Trophoblast cell (in vitro differentiated cells and primary cell): ENCODE measurements around the gene MARS1.
"Not testable (repeated sequence)": the region's sequence is repeated elsewhere in the genome, so short reads cannot be mapped to it uniquely, and the experiment has no call there.

Experiments used
- DNase-seq, 2 donors: peaks; one replicate each; pipeline ENCODE4 v3.0.0-alpha.2; 2016
- H2AFZ ChIP-seq: 2 replicates; pipeline ENCODE4 v1.6.1; 2013; ENCODE audit warnings: low read length, moderate library complexity, mild to moderate bottlenecking; ENCODE audit not compliant: insufficient read depth, poor library complexity
- H2AK5ac ChIP-seq: 2 replicates; pipeline ENCODE4 v1.6.1; 2013; ENCODE audit warnings: mild to moderate bottlenecking, low read length
- H2BK120ac ChIP-seq: 2 replicates; pipeline ENCODE4 v1.6.1; 2013; ENCODE audit warnings: low read length, mild to moderate bottlenecking, moderate library complexity; ENCODE audit not compliant: insufficient read depth, poor library complexity
- H2BK12ac ChIP-seq: 2 replicates; pipeline ENCODE4 v1.6.1; 2013; ENCODE audit warnings: mild to moderate bottlenecking, low read length, moderate library complexity
- H2BK5ac ChIP-seq: 2 replicates; pipeline ENCODE4 v1.6.1; 2013; ENCODE audit warnings: low read length, low read depth, moderate library complexity, mild to moderate bottlenecking; ENCODE audit not compliant: poor library complexity
- H3K14ac ChIP-seq: 2 replicates; pipeline ENCODE4 v1.6.1; 2013; ENCODE audit warnings: mild to moderate bottlenecking, low read length
- H3K18ac ChIP-seq: 2 replicates; pipeline ENCODE4 v1.6.1; 2013; ENCODE audit warnings: mild to moderate bottlenecking, low read length
- H3K23ac ChIP-seq: 2 replicates; pipeline ENCODE4 v1.6.1; 2013; ENCODE audit warnings: low read length
- H3K27ac ChIP-seq: 2 replicates; pipeline ENCODE4 v1.5.1; 2013; ENCODE audit warnings: low read depth, mild to moderate bottlenecking, inconsistent platforms, low read length, moderate library complexity
- H3K27me3 ChIP-seq: 2 replicates; pipeline ENCODE4 v1.6.1; 2013; ENCODE audit warnings: inconsistent platforms, mild to moderate bottlenecking, low read length, moderate library complexity; ENCODE audit not compliant: insufficient read depth
- H3K36me3 ChIP-seq, 2 experiments: 1 replicate in 1 of 2; 2 replicates in 1 of 2; pipeline ENCODE4 v1.6.1; 2013; ENCODE audit warnings: low read length in 2 of 2, mild to moderate bottlenecking in 2 of 2, moderate library complexity in 1 of 2; ENCODE audit not compliant: insufficient read depth in 2 of 2, control insufficient read depth in 1 of 2
- H3K4ac ChIP-seq: 2 replicates; pipeline ENCODE4 v1.6.1; 2013; ENCODE audit warnings: low read depth, mild to moderate bottlenecking, low read length, moderate library complexity
- H3K4me1 ChIP-seq, 2 experiments: 1 replicate in 1 of 2; 2 replicates in 1 of 2; pipeline ENCODE4 v1.6.1; 2013; ENCODE audit warnings: low read length in 2 of 2, mild to moderate bottlenecking in 2 of 2, moderate library complexity in 1 of 2; ENCODE audit not compliant: insufficient read depth in 2 of 2, control insufficient read depth in 1 of 2
- H3K4me2 ChIP-seq: 2 replicates; pipeline ENCODE4 v1.6.1; 2013; ENCODE audit warnings: inconsistent platforms, mild to moderate bottlenecking, low read length, moderate library complexity
- H3K4me3 ChIP-seq: 2 replicates; pipeline ENCODE4 v1.5.1; 2013; ENCODE audit warnings: mild to moderate bottlenecking, low read depth, low read length, inconsistent platforms
- H3K79me1 ChIP-seq: one replicate; pipeline ENCODE4 v1.6.1; 2013; ENCODE audit warnings: low read length
- H3K79me2 ChIP-seq: 2 replicates; pipeline ENCODE4 v1.6.1; 2013; ENCODE audit warnings: low read length, mild to moderate bottlenecking; ENCODE audit not compliant: control insufficient read depth, insufficient read depth, poor library complexity
- H3K9ac ChIP-seq: 2 replicates; pipeline ENCODE4 v1.6.1; 2013; ENCODE audit warnings: mild to moderate bottlenecking, low read length
- H3K9me3 ChIP-seq: 2 replicates; pipeline ENCODE4 v1.6.1; 2013; ENCODE audit warnings: low read depth, mild to moderate bottlenecking, control low read depth, inconsistent platforms, low read length; ENCODE audit not compliant: insufficient read depth
- H4K12ac ChIP-seq: 2 replicates; pipeline ENCODE4 v1.6.1; 2013; ENCODE audit warnings: low read depth, mild to moderate bottlenecking, low read length, moderate library complexity
- H4K8ac ChIP-seq: 2 replicates; pipeline ENCODE4 v1.6.1; 2013; ENCODE audit warnings: low read depth, mild to moderate bottlenecking, low read length, moderate library complexity
- H4K91ac ChIP-seq: one replicate; pipeline ENCODE4 v1.6.1; 2013; ENCODE audit warnings: low read depth, mild to moderate bottlenecking, low read length, moderate library complexity
- WGBS: extraction: QIAGEN DNeasy Blood & Tissue Kit; methylation state at CpG from one replicate; pipeline ENCODE4 v1.1.7; 2013; ENCODE audit warnings: missing lambda C conversion rate; ENCODE audit not compliant: insufficient read length, insufficient coverage; ENCODE audit errors: extremely low coverage; 5-methylcytosine and 5-hydroxymethylcytosine counted together

Gene MARS1

DNA sequence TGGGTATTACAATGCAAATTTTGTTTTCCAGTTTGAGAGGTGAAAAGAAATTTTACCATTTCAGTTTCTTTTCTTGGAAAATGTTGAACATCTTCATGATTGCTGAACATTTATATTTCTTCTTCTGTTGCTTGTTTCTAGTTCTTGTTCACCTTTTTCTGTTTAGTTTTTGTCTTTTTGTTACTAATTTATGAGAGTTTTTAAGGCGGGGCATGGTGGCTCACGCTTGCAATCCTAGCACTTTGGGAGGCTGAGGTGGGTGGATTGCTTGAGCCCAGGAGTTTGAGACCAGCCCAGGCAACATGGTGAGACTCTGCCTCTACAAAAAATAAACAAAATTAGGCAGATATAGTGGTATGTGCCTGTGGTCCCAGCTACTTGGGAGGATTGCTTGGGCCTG, 72.6 kb downstream of the MARS1 start:
- WGBS, result no CpG with 5 or more reads among the region's 2 CpGs
- no peak overlapping the region for H3K4me3 ChIP-seq
- H2AK5ac ChIP-seq, result no peak overlapping the region
- H2BK5ac ChIP-seq, result no peak overlapping the region
- DNase-seq, result no peak
- no peaks in the 10 kb centered on the region for H3K79me1 ChIP-seq
- no peak overlapping the region for H3K14ac ChIP-seq
- no peaks in the 10 kb centered on the region for H3K36me3 ChIP-seq
- H4K8ac ChIP-seq, result no peak overlapping the region
- no peaks in the 10 kb centered on the region for H3K4me1 ChIP-seq
- H3K4me2 ChIP-seq, result no peak overlapping the region
- no peak overlapping the region for H3K9ac ChIP-seq
- H2BK120ac ChIP-seq, result no peak overlapping the region
- H2AFZ ChIP-seq, result no peak overlapping the region
- H3K18ac ChIP-seq, result no peak overlapping the region
- no peak overlapping the region for H3K23ac ChIP-seq
- no peak overlapping the region for H4K12ac ChIP-seq
- H3K27me3 ChIP-seq, result no peaks in the 10 kb centered on the region
- no peaks in the 10 kb centered on the region for H3K79me2 ChIP-seq
- H3K9me3 ChIP-seq, result no peaks in the 10 kb centered on the region
- H3K4ac ChIP-seq, result no peak overlapping the region
- H4K91ac ChIP-seq, result no peak overlapping the region
- no peak overlapping the region for H3K27ac ChIP-seq
- no peak overlapping the region for H2BK12ac ChIP-seq

DNA sequence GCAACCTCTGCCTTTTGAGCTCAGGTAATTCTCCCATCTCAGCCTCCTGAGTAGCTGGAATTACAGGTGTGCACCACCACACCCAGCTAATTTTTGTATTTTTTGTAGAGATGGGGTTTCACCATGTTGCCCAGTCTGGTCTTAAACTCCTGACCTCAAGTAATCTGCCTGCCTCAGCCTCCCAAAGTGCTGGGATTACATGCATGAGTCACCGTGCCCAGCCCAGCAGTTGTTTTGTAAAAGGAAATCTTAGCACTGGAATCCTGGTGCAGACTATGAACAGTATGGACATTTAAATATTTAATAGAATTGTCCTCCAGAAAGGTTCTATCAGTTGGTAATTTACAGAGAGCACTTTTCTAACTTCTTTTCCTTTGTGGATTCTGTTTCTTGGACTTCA, 73.2 kb downstream of the MARS1 start:
- not testable (repeated sequence) for H2BK12ac ChIP-seq, H3K4me3 ChIP-seq, H3K14ac ChIP-seq, H2BK120ac ChIP-seq, H2BK5ac ChIP-seq, H2AK5ac ChIP-seq, H3K27ac ChIP-seq, H4K12ac ChIP-seq, H3K18ac ChIP-seq, H4K91ac ChIP-seq, H2AFZ ChIP-seq, H4K8ac ChIP-seq, H3K9me3 ChIP-seq, H3K4me2 ChIP-seq, H3K27me3 ChIP-seq, H3K23ac ChIP-seq, H3K79me1 ChIP-seq, DNase-seq, H3K9ac ChIP-seq, H3K4ac ChIP-seq, H3K36me3 ChIP-seq, H3K79me2 ChIP-seq, H3K4me1 ChIP-seq
- no CpG with 5 or more reads among the region's 1 CpG for WGBS

DNA sequence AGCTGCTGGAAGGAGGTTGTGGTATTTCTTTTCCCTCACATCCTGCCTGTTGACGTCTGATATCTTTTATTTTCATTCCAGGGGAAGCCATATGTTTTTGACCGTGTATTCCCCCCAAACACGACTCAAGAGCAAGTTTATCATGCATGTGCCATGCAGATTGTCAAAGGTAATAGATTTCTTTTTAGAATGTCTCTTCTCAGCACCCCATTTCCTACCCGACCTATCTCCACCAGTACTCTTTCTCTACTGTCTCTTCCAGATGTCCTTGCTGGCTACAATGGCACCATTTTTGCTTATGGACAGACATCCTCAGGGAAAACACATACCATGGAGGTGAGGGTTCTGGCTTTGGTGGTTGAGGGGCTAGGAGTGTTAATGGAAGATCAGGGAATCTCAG, 75.5 kb downstream of the MARS1 start:
- DNase-seq, result no peak
- no peaks in the 10 kb centered on the region for H3K79me2 ChIP-seq
- H3K27ac ChIP-seq, result no peak overlapping the region
- no peak overlapping the region for H3K4me3 ChIP-seq
- H2BK5ac ChIP-seq, result no peak overlapping the region
- H3K79me1 ChIP-seq, result no peaks in the 10 kb centered on the region
- no peak overlapping the region for H2BK12ac ChIP-seq
- H4K8ac ChIP-seq, result no peak overlapping the region
- H3K23ac ChIP-seq, result no peak overlapping the region
- no peaks in the 10 kb centered on the region for H3K9me3 ChIP-seq
- H2AK5ac ChIP-seq, result no peak overlapping the region
- no peak overlapping the region for H3K14ac ChIP-seq
- no peak overlapping the region for H3K9ac ChIP-seq
- H3K4me2 ChIP-seq, result no peak overlapping the region
- H2BK120ac ChIP-seq, result no peak overlapping the region
- no peak overlapping the region for H3K4ac ChIP-seq
- no peak overlapping the region for H2AFZ ChIP-seq
- H4K12ac ChIP-seq, result no peak overlapping the region
- no peaks in the 10 kb centered on the region for H3K36me3 ChIP-seq
- no peaks in the 10 kb centered on the region for H3K27me3 ChIP-seq
- no peak overlapping the region for H4K91ac ChIP-seq
- H3K18ac ChIP-seq, result no peak overlapping the region
- no peaks in the 10 kb centered on the region for H3K4me1 ChIP-seq
- WGBS, result no CpG with 5 or more reads among the region's 4 CpGs

DNA sequence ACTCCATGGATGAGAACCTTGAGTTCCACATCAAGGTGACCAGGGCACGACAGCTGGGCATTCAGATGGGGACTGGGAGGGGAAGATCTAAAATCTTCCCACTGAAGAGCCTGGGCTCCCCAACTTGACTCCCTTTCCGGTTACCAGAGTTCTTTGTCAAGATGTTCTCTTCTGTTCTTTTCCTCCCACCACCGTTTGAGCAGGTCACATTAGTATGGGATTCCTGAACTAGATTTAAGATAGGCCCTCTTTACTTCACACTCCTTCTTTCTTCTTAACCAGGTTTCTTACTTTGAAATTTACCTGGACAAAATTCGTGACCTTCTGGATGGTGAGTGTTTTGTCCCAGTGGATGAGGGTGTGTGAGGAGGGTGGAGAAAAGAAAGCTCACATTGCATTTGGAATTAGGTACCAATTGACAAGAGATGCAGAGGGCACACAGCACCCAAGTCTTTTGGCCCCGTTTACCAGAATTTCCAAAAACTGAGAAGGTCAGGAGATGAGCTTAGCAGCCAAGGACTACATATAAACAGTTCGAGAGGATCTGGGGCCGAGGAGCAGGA, 76.4 kb downstream of the MARS1 start:
- H2BK120ac ChIP-seq, result no peak overlapping the region
- no peaks in the 10 kb centered on the region for H3K36me3 ChIP-seq
- DNase-seq, result no peak
- no peak overlapping the region for H4K91ac ChIP-seq
- H4K12ac ChIP-seq, result no peak overlapping the region
- no peaks in the 10 kb centered on the region for H3K79me1 ChIP-seq
- H3K14ac ChIP-seq, result no peak overlapping the region
- H3K4me2 ChIP-seq, result no peak overlapping the region
- no peak overlapping the region for H3K27ac ChIP-seq
- H4K8ac ChIP-seq, result no peak overlapping the region
- H3K4ac ChIP-seq, result no peak overlapping the region
- H3K23ac ChIP-seq, result no peak overlapping the region
- no peak overlapping the region for H2BK5ac ChIP-seq
- H3K79me2 ChIP-seq, result no peaks in the 10 kb centered on the region
- no CpG with 5 or more reads among the region's 7 CpGs for WGBS
- H3K9me3 ChIP-seq, result no peaks in the 10 kb centered on the region
- H3K4me3 ChIP-seq, result no peak overlapping the region
- no peak overlapping the region for H2AK5ac ChIP-seq
- no peaks in the 10 kb centered on the region for H3K27me3 ChIP-seq
- H3K9ac ChIP-seq, result no peak overlapping the region
- no peaks in the 10 kb centered on the region for H3K4me1 ChIP-seq
- H2BK12ac ChIP-seq, result no peak overlapping the region
- H2AFZ ChIP-seq, result no peak overlapping the region
- H3K18ac ChIP-seq, result no peak overlapping the region
